ENCODE results near the gene KRT2. TPM values are rescaled to one million over a fixed set of nuclear protein-coding genes. Genes with fewer than 3 reads are reported as not detected.

The KRT2 gene
- total RNA-seq, 6 experiments from 2014 or later = not detected

DNA sequence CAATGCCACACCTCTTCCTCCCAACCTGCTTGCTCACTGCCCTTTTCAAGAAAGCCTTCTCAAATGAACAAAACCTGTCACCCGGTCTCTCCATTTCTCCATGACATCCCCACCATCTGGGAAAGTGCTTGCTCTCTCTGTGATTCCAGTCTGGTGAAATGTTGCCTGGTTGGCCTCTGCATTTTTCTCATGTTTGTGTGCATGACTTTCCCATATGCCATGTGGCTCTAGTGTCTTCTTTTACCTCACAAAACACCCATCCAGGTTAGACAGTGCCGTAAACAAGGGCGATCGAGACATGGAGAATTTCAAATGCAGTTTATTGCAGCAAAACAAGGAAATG lies 22.4 kb upstream of the KRT2 start:
- Mint-ChIP-seq H3K27ac (no peak overlapping the region), H3K9me3 (no peaks in the 10 kb centered on the region), H3K27me3 (ENCODE audit: insufficient read depth) (peaks cover 27% of the 10 kb centered on the region), H3K4me3 (no peak overlapping the region), H3K4me1 (ENCODE audit: low read depth) (no peaks in the 10 kb centered on the region; the same call in 1 of the 2 replicates), H3K36me3 (ENCODE audit: low read depth) (no peaks in the 10 kb centered on the region)
- no peak for DNase-seq
- TF ChIP-seq, protein P1, sequence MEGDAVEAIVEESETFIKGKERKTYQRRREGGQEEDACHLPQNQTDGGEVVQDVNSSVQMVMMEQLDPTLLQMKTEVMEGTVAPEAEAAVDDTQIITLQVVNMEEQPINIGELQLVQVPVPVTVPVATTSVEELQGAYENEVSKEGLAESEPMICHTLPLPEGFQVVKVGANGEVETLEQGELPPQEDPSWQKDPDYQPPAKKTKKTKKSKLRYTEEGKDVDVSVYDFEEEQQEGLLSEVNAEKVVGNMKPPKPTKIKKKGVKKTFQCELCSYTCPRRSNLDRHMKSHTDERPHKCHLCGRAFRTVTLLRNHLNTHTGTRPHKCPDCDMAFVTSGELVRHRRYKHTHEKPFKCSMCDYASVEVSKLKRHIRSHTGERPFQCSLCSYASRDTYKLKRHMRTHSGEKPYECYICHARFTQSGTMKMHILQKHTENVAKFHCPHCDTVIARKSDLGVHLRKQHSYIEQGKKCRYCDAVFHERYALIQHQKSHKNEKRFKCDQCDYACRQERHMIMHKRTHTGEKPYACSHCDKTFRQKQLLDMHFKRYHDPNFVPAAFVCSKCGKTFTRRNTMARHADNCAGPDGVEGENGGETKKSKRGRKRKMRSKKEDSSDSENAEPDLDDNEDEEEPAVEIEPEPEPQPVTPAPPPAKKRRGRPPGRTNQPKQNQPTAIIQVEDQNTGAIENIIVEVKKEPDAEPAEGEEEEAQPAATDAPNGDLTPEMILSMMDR (IDR thresholded peaks at IDR 0.05) = no peak

DNA sequence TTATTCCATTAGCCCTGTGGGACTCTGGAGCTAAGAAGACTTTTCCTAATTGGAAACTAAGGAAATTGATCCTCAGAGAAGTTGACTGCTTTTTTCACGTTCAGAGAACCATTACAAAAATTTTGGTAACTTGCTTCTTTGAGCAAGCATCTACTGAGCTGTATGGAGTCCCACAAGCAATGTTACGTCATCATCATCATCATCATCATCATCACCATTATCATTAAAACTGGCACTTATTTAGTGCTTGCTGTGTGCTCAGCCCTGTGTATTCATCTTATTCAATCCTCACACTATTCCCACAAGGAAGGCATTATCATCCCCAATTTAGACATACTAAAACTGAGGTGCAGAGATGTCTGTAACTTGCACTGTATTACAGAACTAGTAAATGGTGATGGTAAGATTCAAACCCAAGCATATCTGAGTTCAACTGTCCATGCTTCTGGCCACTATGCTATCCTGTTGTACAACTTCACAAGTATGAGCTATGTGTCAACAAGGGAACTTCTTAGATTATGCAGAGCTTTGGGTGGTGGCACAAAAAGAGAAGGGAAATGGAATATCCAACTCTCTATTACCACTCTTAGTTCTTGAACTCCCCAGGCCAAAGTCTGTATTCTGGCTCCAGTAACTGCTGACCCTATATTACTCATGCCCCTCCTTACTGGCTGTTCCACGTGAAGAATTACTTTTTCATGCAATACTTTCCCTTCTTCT lies 21.9 kb upstream of the KRT2 start:
- peaks cover 24% of the 10 kb centered on the region for H3K27me3 Mint-ChIP-seq (ENCODE audit: insufficient read depth)
- TF ChIP-seq, protein P1 (IDR thresholded peaks at IDR 0.05) = no peak
- no peak for DNase-seq

DNA sequence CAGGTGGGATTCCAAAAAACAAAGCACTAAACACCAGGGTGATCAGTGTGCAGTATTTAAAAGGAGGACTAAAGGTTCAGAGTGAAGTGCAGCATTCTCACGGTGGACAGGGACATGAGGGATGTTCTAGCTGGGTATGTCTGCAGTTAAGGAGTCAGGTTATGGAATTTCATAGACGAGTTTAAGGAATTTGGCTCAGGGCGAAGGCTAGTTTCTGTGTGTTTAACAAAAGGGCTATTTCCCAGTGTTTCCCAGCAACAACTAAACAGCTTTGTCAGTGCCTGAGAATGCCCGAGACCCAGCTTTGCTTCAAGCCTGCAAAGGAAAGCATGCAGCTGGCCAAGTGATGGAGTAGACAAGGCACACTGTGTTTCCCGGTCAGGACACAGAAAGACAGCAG lies 21.2 kb upstream of the KRT2 start:
- Mint-ChIP-seq H3K9me3 (no peaks in the 10 kb centered on the region), H3K4me1 (ENCODE audit: low read depth) (no peaks in the 10 kb centered on the region; the same call in 1 of the 2 replicates), H3K27me3 (ENCODE audit: insufficient read depth) (peaks cover 26% of the 10 kb centered on the region), H3K36me3 (ENCODE audit: low read depth) (no peaks in the 10 kb centered on the region), H3K4me3 (no peak overlapping the region), H3K27ac (no peak overlapping the region)
- TF ChIP-seq, protein P1 (IDR thresholded peaks at IDR 0.05) = no peak
- DNase-seq = no peak

More for the DNA sequence above, 21.9 kb upstream of the KRT2 start:
- Mint-ChIP-seq H3K36me3 (ENCODE audit: low read depth) (no peaks in the 10 kb centered on the region), H3K27ac (no peak overlapping the region), H3K4me1 (ENCODE audit: low read depth) (no peaks in the 10 kb centered on the region; the same call in 1 of the 2 replicates), H3K4me3 (no peak overlapping the region), H3K9me3 (no peaks in the 10 kb centered on the region)

GRCh38 chr12:52672321-52672933 lies 20.4 kb upstream of the KRT2 start:
- Mint-ChIP-seq H3K27ac (no peak overlapping the region), H3K9me3 (no peaks in the 10 kb centered on the region), H3K36me3 (ENCODE audit: low read depth) (no peaks in the 10 kb centered on the region), H3K4me1 (ENCODE audit: low read depth) (no peaks in the 10 kb centered on the region; the same call in 1 of the 2 replicates), H3K4me3 (no peak overlapping the region), H3K27me3 (ENCODE audit: insufficient read depth) (peaks cover 27% of the 10 kb centered on the region)
- peak; percentile 30 for DNase-seq
- TF ChIP-seq, protein P1 (IDR thresholded peaks at IDR 0.05) = no peak

DNA sequence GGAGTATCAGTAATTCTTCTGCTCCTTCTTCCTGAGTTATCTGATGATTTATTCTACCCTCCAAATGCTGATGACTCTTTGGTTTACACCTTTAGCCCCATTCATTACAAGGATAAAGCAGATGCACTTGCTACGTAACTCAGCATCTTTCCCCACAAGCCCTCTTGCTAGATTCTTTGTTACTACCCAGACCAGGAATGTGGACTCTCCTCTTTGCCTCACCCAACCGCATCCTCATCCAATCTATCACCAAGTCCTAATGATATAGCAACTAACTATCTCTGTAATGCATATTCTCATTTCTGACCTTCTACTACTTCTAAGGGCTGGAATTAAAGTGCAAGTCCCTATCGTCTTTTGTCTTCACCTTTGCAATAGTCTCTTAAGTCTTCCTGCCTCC lies 18.9 kb upstream of the KRT2 start:
- H3K9me3 Mint-ChIP-seq = no peaks in the 10 kb centered on the region
- H3K27ac Mint-ChIP-seq = no peak overlapping the region
- H3K4me3 Mint-ChIP-seq = no peak overlapping the region
- H3K27me3 Mint-ChIP-seq (ENCODE audit: insufficient read depth) = peaks cover 36% of the 10 kb centered on the region
- DNase-seq = no peak
- no peaks in the 10 kb centered on the region for H3K36me3 Mint-ChIP-seq (ENCODE audit: low read depth)
- TF ChIP-seq, protein P1 (IDR thresholded peaks at IDR 0.05) = no peak
- no peaks in the 10 kb centered on the region; the same call in 1 of the 2 replicates for H3K4me1 Mint-ChIP-seq (ENCODE audit: low read depth)
